Astrocyte (in vitro differentiated cells and primary cell): ENCODE results near the gene TCEA2. TPM values are rescaled to one million over a fixed set of nuclear protein-coding genes. Genes with fewer than 3 reads are reported as not detected.
A peak's percentile ranks its signal among the peaks of the same experiment; 100 is the strongest.

Experiments used
- DNase-seq: peaks from one replicate; pipeline ENCODE4 v3.0.0-alpha.2; 2010; ENCODE audit warnings: low read depth
- FAIRE-seq: peaks from 2 replicates; lab custom pipeline; 2011; peaks lifted over from hg19 to GRCh38; lab: Jason Lieb, UNC
- H2AFZ ChIP-seq: 2 replicates; pipeline ENCODE4 v1.6.0; 2012; ENCODE audit warnings: low read depth, low read length, inconsistent platforms
- H3K27ac ChIP-seq: 2 replicates; pipeline ENCODE4 v1.5.1; 2011; ENCODE audit warnings: low read depth, low read length, inconsistent platforms
- H3K27me3 ChIP-seq: 2 replicates; pipeline ENCODE4 v1.6.0; 2011; ENCODE audit warnings: low read length, inconsistent platforms; ENCODE audit not compliant: insufficient read depth
- H3K36me3 ChIP-seq: 2 replicates; pipeline ENCODE4 v1.5.1; 2011; ENCODE audit warnings: low read length, inconsistent platforms; ENCODE audit not compliant: insufficient read depth
- H3K4me1 ChIP-seq: 2 replicates; pipeline ENCODE4 v1.5.1; 2011; ENCODE audit warnings: low read length, inconsistent platforms; ENCODE audit not compliant: insufficient read depth
- H3K4me2 ChIP-seq: 2 replicates; pipeline ENCODE4 v1.6.0; 2012; ENCODE audit warnings: low read length, inconsistent platforms
- H3K4me3 ChIP-seq: 2 replicates; pipeline ENCODE4 v1.5.1; 2011; ENCODE audit warnings: low read depth, mild to moderate bottlenecking, low read length, inconsistent platforms; ENCODE audit not compliant: insufficient read depth
- H3K79me2 ChIP-seq: 2 replicates; pipeline ENCODE4 v1.6.0; 2012; ENCODE audit warnings: mild to moderate bottlenecking, low read length, inconsistent platforms; ENCODE audit not compliant: insufficient read depth
- H3K9ac ChIP-seq: 2 replicates; pipeline ENCODE4 v1.6.0; 2012; ENCODE audit warnings: mild to moderate bottlenecking, low read length, inconsistent platforms
- H3K9me3 ChIP-seq: 2 replicates; pipeline ENCODE4 v1.5.1; 2012; ENCODE audit warnings: low read depth, mild to moderate bottlenecking, low read length, inconsistent platforms; ENCODE audit not compliant: insufficient read depth
- H4K20me1 ChIP-seq: 2 replicates; pipeline ENCODE4 v1.6.0; 2012; ENCODE audit warnings: low read length, inconsistent platforms; ENCODE audit not compliant: insufficient read depth
- H3K27ac Mint-ChIP-seq: one replicate; pipeline ENCODE4 v1.8.0; 2021; ENCODE audit warnings: mild to moderate bottlenecking, mixed read lengths; ENCODE audit not compliant: unreplicated experiment
- H3K27me3 Mint-ChIP-seq: one replicate; pipeline ENCODE4 v1.8.0; 2021; ENCODE audit warnings: low read depth, mixed read lengths; ENCODE audit not compliant: unreplicated experiment
- H3K36me3 Mint-ChIP-seq: one replicate; pipeline ENCODE4 v1.8.0; 2021; ENCODE audit warnings: low read depth, mixed read lengths; ENCODE audit not compliant: unreplicated experiment
- H3K4me1 Mint-ChIP-seq: one replicate; pipeline ENCODE4 v1.8.0; 2021; ENCODE audit warnings: low read depth, mixed read lengths; ENCODE audit not compliant: unreplicated experiment
- H3K4me3 Mint-ChIP-seq: one replicate; pipeline ENCODE4 v1.8.0; 2021; ENCODE audit warnings: mild to moderate bottlenecking, moderate library complexity, mixed read lengths; ENCODE audit not compliant: unreplicated experiment
- H3K9me3 Mint-ChIP-seq: one replicate; pipeline ENCODE4 v1.8.0; 2021; ENCODE audit warnings: mild to moderate bottlenecking, mixed read lengths; ENCODE audit not compliant: unreplicated experiment
- CTCF ChIP-seq: IDR thresholded peaks from 2 replicates; pipeline ENCODE4 v1.5.1; 2011; ENCODE audit warnings: low read depth, mild to moderate bottlenecking, inconsistent platforms, low read length, moderate library complexity; ENCODE audit not compliant: insufficient read depth
- EZH2 ChIP-seq: IDR thresholded peaks from 2 replicates; pipeline ENCODE4 v1.6.1; 2012; ENCODE audit warnings: mild to moderate bottlenecking, low read length, inconsistent platforms; ENCODE audit not compliant: insufficient read depth
- total RNA-seq: library from RNA; stranded (reverse); gene quantifications from 2 replicates; pipeline ENCODE4 v1.2.1, GENCODE V29; 2021

Gene TCEA2
- total RNA-seq, 1 donor from 2014 or later: 53.1 TPM

- Mint-ChIP-seq H3K36me3 (no peaks in the 10 kb centered on the region), H3K27ac (peak overlapping the region; percentile 41), H3K4me1 (no peaks in the 10 kb centered on the region), H3K27me3 (peaks cover 51% of the 10 kb centered on the region), H3K9me3 (no peaks in the 10 kb centered on the region), H3K4me3 (no peak overlapping the region)
- no peak for DNase-seq
- no peak overlapping the region for H3K4me3 ChIP-seq
- H3K79me2 ChIP-seq: no peaks in the 10 kb centered on the region
- H4K20me1 ChIP-seq: no peaks in the 10 kb centered on the region
- H3K4me2 ChIP-seq: no peak overlapping the region
- no peak overlapping the region for H3K27ac ChIP-seq
- H2AFZ ChIP-seq: no peak overlapping the region
- TF ChIP-seq EZH2: no peak
- TF ChIP-seq CTCF: no peak
- H3K36me3 ChIP-seq: no peaks in the 10 kb centered on the region
- H3K27me3 ChIP-seq: peaks cover 21% of the 10 kb centered on the region
- no peaks in the 10 kb centered on the region for H3K9me3 ChIP-seq
- no peaks in the 10 kb centered on the region for H3K4me1 ChIP-seq
- FAIRE-seq: no peak
- no peak overlapping the region for H3K9ac ChIP-seq
These were observed 42.9 kb downstream of the TCEA2 start for GRCh38 chr20:64105846-64106434.

GRCh38 chr20:64106435-64106961, 43.5 kb downstream of the TCEA2 start:
- H3K9me3 Mint-ChIP-seq: no peaks in the 10 kb centered on the region
- no peaks in the 10 kb centered on the region for H3K36me3 Mint-ChIP-seq
- no peak for TF ChIP-seq CTCF
- no peak for TF ChIP-seq EZH2
- FAIRE-seq (no peak), DNase-seq (no peak)
- Histone ChIP-seq H3K4me3 (no peak overlapping the region), H3K27me3 (peaks cover 15% of the 10 kb centered on the region), H3K4me1 (no peaks in the 10 kb centered on the region), H3K27ac (no peak overlapping the region), H3K79me2 (no peaks in the 10 kb centered on the region), H3K36me3 (no peaks in the 10 kb centered on the region), H3K9ac (no peak overlapping the region), H3K4me2 (no peak overlapping the region), H3K9me3 (no peaks in the 10 kb centered on the region), H4K20me1 (no peaks in the 10 kb centered on the region), H2AFZ (no peak overlapping the region)
- H3K4me1 Mint-ChIP-seq: no peaks in the 10 kb centered on the region
- peak overlapping the region; percentile 41 for H3K27ac Mint-ChIP-seq
- no peak overlapping the region for H3K4me3 Mint-ChIP-seq
- H3K27me3 Mint-ChIP-seq: peaks cover 49% of the 10 kb centered on the region
